HG03280 (cell line): ENCODE results near the gene VEGFA.

ENCODE experiments used
- ATAC-seq: cut with Tn5 transposase; IDR thresholded peaks from one replicate; pipeline ENCODE4 v1.9.1; 2021; ENCODE audit warnings: mild to moderate bottlenecking, moderate library complexity; ENCODE audit not compliant: unreplicated experiment

VEGFA gene

DNA sequence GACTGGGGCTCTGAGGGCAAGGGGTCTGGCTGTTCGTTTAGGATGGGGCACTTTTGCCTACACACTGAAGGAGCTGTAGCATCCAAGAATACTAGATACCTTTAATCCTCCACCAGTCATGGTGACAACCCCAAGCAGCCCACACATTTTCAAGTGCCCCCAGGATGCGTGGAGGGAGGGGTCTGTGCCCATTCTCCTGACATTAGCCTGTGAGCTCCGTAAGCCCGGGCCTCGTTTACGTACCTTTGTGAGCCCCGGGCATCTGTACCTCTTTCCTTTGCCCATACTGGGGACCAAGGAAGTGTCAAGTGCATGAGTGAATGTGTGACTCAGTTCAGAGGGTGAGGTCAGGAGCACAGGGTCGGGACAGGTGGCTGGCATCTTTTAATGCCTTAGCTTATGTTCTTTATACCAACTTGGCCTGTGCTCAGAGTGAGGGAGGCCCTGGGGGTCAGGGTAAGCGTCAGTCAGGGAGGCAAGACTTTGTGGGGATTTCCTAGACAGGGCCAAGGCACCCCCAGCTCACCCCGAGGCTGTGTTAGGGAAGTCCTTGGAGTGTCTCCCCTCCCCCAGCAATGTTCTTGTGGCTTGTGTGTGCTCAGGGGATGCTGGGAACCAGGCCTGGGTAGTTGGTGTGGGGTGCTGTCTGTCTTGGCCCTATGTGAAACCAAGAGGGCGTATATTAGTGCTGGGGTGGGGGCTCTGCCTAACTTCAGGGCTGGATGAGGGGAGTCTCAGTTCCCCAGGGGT, 12.9 kb downstream of the VEGFA start:
- ATAC-seq = no peak

DNA sequence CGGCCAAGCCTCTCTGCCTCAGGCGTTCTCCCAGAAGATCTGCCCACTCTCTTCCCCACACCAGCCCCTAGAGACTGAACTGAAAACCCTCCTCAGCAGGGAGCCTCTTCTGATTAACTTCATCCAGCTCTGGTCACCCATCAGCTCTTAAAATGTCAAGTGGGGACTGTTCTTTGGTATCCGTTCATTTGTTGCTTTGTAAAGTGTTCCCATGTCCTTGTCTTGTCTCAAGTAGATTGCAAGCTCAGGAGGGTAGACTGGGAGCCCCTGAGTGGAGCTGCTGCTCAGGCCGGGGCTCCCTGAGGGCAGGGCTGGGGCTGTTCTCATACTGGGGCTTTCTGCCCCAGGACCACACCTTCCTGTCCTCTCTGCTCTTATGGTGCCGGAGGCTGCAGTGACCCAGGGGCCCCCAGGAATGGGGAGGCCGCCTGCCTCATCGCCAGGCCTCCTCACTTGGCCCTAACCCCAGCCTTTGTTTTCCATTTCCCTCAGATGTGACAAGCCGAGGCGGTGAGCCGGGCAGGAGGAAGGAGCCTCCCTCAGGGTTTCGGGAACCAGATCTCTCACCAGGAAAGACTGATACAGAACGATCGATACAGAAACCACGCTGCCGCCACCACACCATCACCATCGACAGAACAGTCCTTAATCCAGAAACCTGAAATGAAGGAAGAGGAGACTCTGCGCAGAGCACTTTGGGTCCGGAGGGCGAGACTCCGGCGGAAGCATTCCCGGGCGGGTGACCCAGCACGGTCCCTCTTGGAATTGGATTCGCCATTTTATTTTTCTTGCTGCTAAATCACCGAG, 14.2 kb downstream of the VEGFA start:
- no peak for ATAC-seq

DNA sequence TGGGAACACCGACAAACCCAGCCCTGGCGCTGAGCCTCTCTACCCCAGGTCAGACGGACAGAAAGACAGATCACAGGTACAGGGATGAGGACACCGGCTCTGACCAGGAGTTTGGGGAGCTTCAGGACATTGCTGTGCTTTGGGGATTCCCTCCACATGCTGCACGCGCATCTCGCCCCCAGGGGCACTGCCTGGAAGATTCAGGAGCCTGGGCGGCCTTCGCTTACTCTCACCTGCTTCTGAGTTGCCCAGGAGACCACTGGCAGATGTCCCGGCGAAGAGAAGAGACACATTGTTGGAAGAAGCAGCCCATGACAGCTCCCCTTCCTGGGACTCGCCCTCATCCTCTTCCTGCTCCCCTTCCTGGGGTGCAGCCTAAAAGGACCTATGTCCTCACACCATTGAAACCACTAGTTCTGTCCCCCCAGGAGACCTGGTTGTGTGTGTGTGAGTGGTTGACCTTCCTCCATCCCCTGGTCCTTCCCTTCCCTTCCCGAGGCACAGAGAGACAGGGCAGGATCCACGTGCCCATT, 15.3 kb downstream of the VEGFA start:
- no peak for ATAC-seq

GRCh38 chr6:43785904-43786303, 15.9 kb downstream of the VEGFA start:
- no peak for ATAC-seq

GRCh38 chr6:43786664-43787329, 16.8 kb downstream of the VEGFA start:
- ATAC-seq = no peak

DNA sequence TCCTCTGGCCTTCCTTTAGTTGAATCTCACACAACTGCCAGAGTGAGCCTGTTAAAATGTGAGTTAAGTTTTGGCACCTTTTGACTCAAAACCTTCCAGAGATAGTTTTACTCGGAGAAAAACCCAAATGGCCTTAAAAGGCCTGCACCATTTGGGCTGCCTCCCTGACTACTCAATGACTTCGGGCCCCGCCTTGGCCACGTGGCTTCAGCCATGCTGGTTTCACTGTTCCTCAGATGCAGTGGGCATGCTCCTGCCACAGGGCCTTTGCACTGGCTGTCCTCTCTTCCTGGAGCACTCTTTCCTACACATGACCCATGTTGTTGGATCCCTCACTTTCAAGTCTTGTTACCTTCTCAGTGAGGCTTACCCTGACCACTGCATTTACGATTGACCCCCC, 18.3 kb downstream of the VEGFA start:
- no peak for ATAC-seq

DNA sequence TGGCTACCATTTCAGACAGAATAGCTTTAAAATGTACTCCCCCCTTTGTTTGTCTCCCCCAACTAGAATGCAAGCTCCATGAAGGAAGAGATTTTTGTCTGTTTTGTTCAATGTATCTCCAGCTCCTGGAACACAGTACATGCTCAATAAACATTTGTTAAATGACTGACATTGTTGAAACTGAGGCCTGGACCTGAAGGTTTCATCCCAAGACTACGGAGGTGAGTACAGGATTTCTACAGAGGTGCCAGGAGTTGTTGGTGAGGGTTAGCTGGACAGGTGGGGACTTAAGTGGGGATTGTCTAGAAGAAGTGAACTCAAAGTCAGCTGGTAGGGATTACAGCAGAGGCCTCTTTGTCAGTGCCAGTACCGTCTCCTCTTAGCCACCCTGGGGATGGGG, 19.4 kb downstream of the VEGFA start:
- ATAC-seq = no peak

DNA sequence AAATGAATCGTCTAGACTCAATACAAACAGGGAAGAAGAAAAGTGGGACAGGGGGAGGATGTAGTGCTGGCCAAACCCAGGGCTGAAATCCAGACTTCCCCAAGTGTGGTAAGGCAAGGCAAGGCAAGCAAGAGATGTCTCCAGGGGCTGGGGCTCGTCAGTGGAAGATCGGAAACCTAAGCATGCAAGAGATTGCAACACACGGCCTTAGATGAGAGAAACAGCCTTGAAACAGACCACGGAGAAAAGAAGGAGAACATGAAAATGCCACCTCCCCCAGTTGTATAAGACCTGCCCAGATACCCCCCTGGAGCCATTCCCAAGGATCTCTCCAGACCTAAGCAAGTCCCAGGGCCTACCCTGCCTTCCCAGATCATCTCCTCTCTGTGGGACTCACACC, 20.0 kb downstream of the VEGFA start:
- no peak for ATAC-seq

- ATAC-seq = no peak
Measured at GRCh38 chr6:43791745-43792422, 21.9 kb downstream of the VEGFA start.

DNA sequence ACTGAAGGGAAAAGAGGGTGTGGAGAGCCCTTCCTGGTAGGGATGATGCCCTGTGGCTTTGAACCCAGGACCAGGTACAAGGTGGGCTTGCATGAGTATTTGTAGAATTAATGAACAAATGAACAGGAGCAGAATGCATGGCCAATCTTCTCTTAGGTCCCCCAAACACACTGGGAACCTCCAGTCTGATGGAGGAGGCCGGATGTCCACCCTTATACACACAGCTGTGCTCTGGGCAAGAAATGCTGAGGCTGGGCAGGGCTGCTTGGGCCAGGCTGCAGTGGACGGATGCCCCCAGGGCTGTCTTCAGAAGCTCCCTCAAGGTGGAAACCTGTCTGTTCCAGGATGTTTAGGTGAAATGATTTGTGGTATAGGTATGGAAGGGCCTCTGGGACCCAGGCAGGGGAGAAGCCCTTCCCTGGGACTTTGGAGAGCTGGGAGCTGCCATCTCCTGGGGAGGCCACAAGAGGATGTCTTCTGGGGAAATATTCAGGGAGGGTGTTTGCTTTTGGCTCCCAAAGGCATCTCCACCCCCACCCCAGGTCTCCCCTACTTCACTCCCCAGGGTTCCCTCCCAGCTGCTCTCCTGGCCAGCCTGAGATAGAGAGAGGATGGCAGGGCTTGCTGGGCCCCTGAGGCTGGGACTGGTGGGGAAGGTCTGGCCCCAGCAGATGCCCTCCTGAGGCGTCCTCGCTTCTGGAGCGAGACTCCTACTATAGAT, 23.3 kb downstream of the VEGFA start:
- ATAC-seq = no peak

DNA sequence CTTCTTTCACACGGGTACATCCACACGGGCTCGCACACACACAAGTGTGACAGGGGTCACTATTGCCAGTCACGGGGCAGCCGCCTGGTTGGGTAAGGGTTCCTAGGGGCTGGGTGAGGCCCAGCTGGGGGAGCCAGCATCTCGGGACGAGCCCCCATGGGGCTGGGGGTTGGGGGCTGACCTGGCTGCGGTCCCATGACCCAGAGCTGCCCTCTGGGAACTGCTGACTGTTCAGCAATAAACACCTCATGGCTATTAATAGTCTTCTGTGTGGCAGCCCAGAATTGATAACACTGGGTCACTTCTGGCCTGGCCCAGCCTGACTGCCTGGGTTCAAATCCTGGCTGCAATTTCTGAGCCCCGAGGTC, 23.8 kb downstream of the VEGFA start:
- no peak for ATAC-seq

DNA sequence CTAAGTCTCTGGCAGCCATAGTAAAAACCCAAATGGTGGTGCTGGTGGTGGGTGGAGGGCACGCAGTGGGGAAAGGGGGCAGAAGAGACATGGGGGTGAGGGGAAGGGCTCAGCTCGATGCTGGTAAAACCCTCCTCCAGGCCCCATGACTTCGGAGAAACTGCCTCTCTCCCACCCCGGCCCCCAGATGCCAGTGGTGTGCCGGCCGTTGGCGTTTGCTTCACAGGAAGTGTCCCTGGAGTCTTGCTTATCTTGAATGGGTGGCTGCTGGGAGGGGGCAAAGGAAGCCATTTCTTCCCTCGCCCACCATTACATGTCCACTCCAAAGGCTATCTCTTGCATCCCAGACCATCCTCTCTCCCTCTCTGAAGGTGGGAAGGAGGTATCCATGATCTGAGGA, 25.4 kb downstream of the VEGFA start:
- no peak for ATAC-seq

DNA sequence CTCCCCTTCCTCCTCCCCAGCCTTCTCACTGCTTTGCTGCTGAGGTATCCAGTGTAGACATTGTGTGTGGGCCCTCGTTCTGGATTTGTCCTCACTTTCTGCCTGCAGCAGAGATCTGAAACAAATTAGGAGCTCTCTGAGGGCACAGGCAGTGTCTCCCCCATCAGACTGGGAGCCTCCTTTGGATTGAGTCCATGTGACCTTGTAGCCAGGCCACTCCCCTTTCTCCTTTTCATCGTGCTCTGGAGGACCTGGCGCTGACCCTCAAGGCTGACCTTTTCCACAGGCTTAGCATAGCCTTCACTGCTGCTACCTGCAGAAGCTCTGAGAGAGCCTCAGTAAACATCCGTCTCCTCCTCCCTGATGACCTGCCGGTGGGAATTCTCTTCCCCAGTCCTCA, 26.2 kb downstream of the VEGFA start:
- no peak for ATAC-seq

- ATAC-seq = no peak
Measured at GRCh38 chr6:43796903-43797890, 27.2 kb downstream of the VEGFA start.

DNA sequence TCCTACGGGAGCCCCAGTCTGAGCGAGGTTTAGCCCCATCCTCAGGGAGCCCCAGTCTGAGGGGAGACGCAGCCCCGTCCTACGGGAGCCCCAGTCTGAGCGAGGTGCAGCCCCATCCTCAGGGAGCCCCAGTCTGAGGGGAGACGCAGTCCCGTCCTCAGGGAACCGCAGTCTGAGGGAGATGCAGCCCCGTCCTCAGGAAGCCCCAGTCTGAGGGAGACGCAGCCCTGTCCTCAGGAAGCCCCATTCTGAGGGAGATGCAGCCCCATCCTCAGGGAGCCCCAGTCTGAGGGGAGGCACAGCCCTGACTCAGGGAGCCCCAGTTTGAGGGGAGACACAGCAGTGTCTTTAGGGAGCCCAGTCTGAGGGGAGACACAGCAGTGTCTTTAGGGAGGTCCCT, 27.9 kb downstream of the VEGFA start:
- no peak for ATAC-seq

DNA sequence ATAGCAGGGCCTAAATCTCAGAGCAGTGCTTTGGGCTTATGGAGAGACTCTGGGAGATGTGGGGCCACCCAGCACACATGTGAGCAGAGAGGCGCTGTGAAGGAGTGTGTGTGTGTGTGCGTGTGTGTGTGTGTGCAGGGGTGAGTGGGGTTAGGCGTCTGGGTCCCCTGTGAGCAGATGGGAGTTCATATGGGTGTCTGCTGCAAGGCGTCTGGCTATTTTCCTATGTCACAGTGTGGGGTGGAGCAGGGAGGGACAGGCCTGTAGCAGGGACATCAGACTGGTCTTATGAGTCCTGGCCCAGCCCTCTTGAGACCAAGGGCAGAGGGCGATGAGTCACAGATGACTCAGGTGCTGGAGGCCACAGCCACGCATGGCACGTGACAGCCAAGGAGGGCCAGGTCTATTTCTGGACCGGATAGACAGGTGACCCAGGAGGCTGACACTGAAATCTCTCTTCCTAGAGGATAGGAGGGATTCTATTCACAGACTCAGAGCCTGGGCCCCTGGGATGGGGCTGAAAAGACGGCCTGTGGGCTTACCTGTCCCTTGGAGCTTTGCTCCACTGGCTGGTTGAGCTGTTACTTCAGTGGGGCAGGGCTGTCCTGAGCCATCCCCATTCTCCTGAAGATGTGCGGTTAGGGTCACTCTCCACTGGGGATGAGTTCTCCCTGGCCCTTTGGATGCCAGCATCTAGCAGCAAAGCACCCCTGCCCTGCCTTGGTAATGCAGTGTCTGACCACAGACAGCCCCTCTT, 28.9 kb downstream of the VEGFA start:
- no peak for ATAC-seq

- ATAC-seq = no peak
Measured at GRCh38 chr6:43799551-43800297, 29.7 kb downstream of the VEGFA start.

GRCh38 chr6:43800298-43800623, 30.2 kb downstream of the VEGFA start:
- no peak for ATAC-seq
